HL-60 (cell line): Measurements from ENCODE around the gene COL20A1.

Source experiments
- DNase-seq, 2 experiments: peaks; one replicate each; pipeline ENCODE4 v3.0.0-alpha.2; 2010 to 2020; ENCODE audit warnings: low read depth in 1 of 2, low spot score in 1 of 2
- H3K27ac ChIP-seq: fragments of 250-450 bp; sonication (Bioruptor Pico); replicated peaks from 2 replicates; pipeline ENCODE4 v1.5.1; 2020; ENCODE audit warnings: mild to moderate bottlenecking, moderate library complexity
- H3K27me3 ChIP-seq: fragments of 250-450 bp; sonication (Bioruptor Pico); 2 replicates; pipeline ENCODE4 v1.5.1; 2021; ENCODE audit warnings: mild to moderate bottlenecking, moderate library complexity; ENCODE audit not compliant: insufficient read depth, poor library complexity, severe bottlenecking
- H3K4me3 ChIP-seq: replicated peaks from 2 replicates; pipeline ENCODE4 v1.5.1; 2011; ENCODE audit warnings: mild to moderate bottlenecking, control low read depth, low read length; ENCODE audit not compliant: insufficient read depth
- CTCF ChIP-seq: IDR thresholded peaks from one replicate; pipeline ENCODE4 v1.5.1; 2011; ENCODE audit warnings: low read length, control low read depth, inconsistent platforms; ENCODE audit not compliant: insufficient read depth
- GABPA ChIP-seq: IDR thresholded peaks from 2 replicates; pipeline ENCODE4 v1.6.1; 2012; ENCODE audit warnings: low read depth
- POLR2AphosphoS5 ChIP-seq: IDR thresholded peaks from 2 replicates; pipeline ENCODE4 v1.6.1; 2012; ENCODE audit warnings: low read depth
- REST ChIP-seq: IDR thresholded peaks from 2 replicates; pipeline ENCODE4 v1.6.1; 2012; ENCODE audit warnings: low read depth; ENCODE audit not compliant: insufficient replicate concordance
- SPI1 ChIP-seq: IDR thresholded peaks from 2 replicates; pipeline ENCODE4 v1.6.1; 2012; ENCODE audit warnings: low read depth, mild to moderate bottlenecking, borderline replicate concordance

Gene COL20A1

GRCh38 chr20:63347950-63348827, 55.2 kb downstream of the COL20A1 start:
- H3K27ac ChIP-seq = no peak overlapping the region
- H3K4me3 ChIP-seq = no peak overlapping the region
- DNase-seq = no peak
- peaks cover 8% of the 10 kb centered on the region for H3K27me3 ChIP-seq
- TF ChIP-seq SPI1 = no peak
- no peak for TF ChIP-seq GABPA
- no peak for TF ChIP-seq CTCF
- TF ChIP-seq REST = no peak
- no peak for TF ChIP-seq POLR2AphosphoS5

GRCh38 chr20:63348828-63349515, 56.0 kb downstream of the COL20A1 start:
- TF ChIP-seq GABPA (no peak), CTCF (no peak), POLR2AphosphoS5 (no peak), REST (no peak), SPI1 (no peak)
- no peak for DNase-seq
- Histone ChIP-seq H3K27ac (no peak overlapping the region), H3K27me3 (peaks cover 8% of the 10 kb centered on the region), H3K4me3 (no peak overlapping the region)

- Histone ChIP-seq H3K27me3 (peaks cover 8% of the 10 kb centered on the region), H3K27ac (no peak overlapping the region), H3K4me3 (no peak overlapping the region)
- no peak for DNase-seq
- TF ChIP-seq POLR2AphosphoS5 = no peak
- TF ChIP-seq GABPA = no peak
- no peak for TF ChIP-seq CTCF
- no peak for TF ChIP-seq SPI1
- TF ChIP-seq REST = no peak
Observed at GRCh38 chr20:63349516-63349895, 56.5 kb downstream of the COL20A1 start.
